Activated naive CD4-positive, alpha-beta T cell treated with anti-CD3 and anti-CD28 coated beads, Interleukin-2, amount 50 U/mL, for 24 hours (primary cell): ENCODE results near the gene SYNC.
"Not testable (repeated sequence)": the region's sequence is repeated elsewhere in the genome, so short reads cannot be mapped to it uniquely, and the experiment has no call there.

Experiments
- H3K27ac Mint-ChIP-seq: one replicate; pipeline ENCODE4 v1.8.0; 2021; ENCODE audit warnings: mild to moderate bottlenecking, mixed read lengths
- H3K27me3 Mint-ChIP-seq: one replicate; pipeline ENCODE4 v1.8.0; 2021; ENCODE audit warnings: mixed read lengths
- H3K36me3 Mint-ChIP-seq: one replicate; pipeline ENCODE4 v1.8.0; 2021; ENCODE audit warnings: mixed read lengths
- H3K4me1 Mint-ChIP-seq: one replicate; pipeline ENCODE4 v1.8.0; 2021; ENCODE audit warnings: mixed read lengths
- H3K4me3 Mint-ChIP-seq: one replicate; pipeline ENCODE4 v1.8.0; 2021; ENCODE audit warnings: mild to moderate bottlenecking, mixed read lengths
- H3K9me3 Mint-ChIP-seq: one replicate; pipeline ENCODE4 v1.8.0; 2021; ENCODE audit warnings: mixed read lengths

SYNC gene

GRCh38 chr1:32642292-32642827 is 60.2 kb downstream of the SYNC start:
- not testable (repeated sequence) for H3K36me3 Mint-ChIP-seq, H3K27ac Mint-ChIP-seq, H3K27me3 Mint-ChIP-seq, H3K4me3 Mint-ChIP-seq, H3K9me3 Mint-ChIP-seq
- H3K4me1 Mint-ChIP-seq: peaks cover 17% of the 10 kb centered on the region

GRCh38 chr1:32639489-32640075 is 63.0 kb downstream of the SYNC start:
- Mint-ChIP-seq H3K27ac (no peak overlapping the region), H3K4me3 (no peak overlapping the region), H3K36me3 (peaks cover 5% of the 10 kb centered on the region), H3K4me1 (peaks cover 24% of the 10 kb centered on the region), H3K27me3 (no peaks in the 10 kb centered on the region), H3K9me3 (no peaks in the 10 kb centered on the region)

GRCh38 chr1:32636914-32637645 is 65.5 kb downstream of the SYNC start:
- Mint-ChIP-seq H3K4me3 (no peak overlapping the region), H3K36me3 (peaks cover 6% of the 10 kb centered on the region), H3K9me3 (no peaks in the 10 kb centered on the region), H3K27me3 (no peaks in the 10 kb centered on the region), H3K4me1 (peaks cover 20% of the 10 kb centered on the region), H3K27ac (peak overlapping the region; percentile 10)

GRCh38 chr1:32635508-32636277 is 66.9 kb downstream of the SYNC start:
- Mint-ChIP-seq H3K9me3 (no peaks in the 10 kb centered on the region), H3K27me3 (no peaks in the 10 kb centered on the region), H3K36me3 (peaks cover 6% of the 10 kb centered on the region), H3K4me1 (peaks cover 20% of the 10 kb centered on the region), H3K4me3 (no peak overlapping the region), H3K27ac (no peak overlapping the region)

GRCh38 chr1:32632829-32633228 is 69.7 kb downstream of the SYNC start:
- Mint-ChIP-seq H3K4me1 (peaks cover 21% of the 10 kb centered on the region), H3K4me3 (no peak overlapping the region), H3K9me3 (no peaks in the 10 kb centered on the region), H3K36me3 (peaks cover 8% of the 10 kb centered on the region), H3K27me3 (no peaks in the 10 kb centered on the region), H3K27ac (no peak overlapping the region)

GRCh38 chr1:32630173-32630572 is 72.4 kb downstream of the SYNC start:
- H3K27me3 Mint-ChIP-seq, H3K27ac Mint-ChIP-seq, H3K4me3 Mint-ChIP-seq, H3K9me3 Mint-ChIP-seq: not testable (repeated sequence)
- peaks cover 11% of the 10 kb centered on the region for H3K36me3 Mint-ChIP-seq
- peaks cover 11% of the 10 kb centered on the region for H3K4me1 Mint-ChIP-seq
